Neuronal stem cell (in vitro differentiated cells): ENCODE data around the gene CPXM2.

Experiments
- DNase-seq: peaks from one replicate; pipeline ENCODE4 v3.0.0-alpha.2; 2013; ENCODE audit warnings: low spot score
- H2AFZ ChIP-seq: one replicate; pipeline ENCODE4 v1.6.1; 2013; ENCODE audit warnings: mild to moderate bottlenecking, low read length, inconsistent platforms
- H2AK5ac ChIP-seq: 2 replicates; pipeline ENCODE4 v1.6.1; 2013; ENCODE audit warnings: low read depth, mild to moderate bottlenecking, inconsistent platforms, low read length, moderate library complexity, mixed read lengths
- H2BK120ac ChIP-seq: 2 replicates; pipeline ENCODE4 v1.6.1; 2013; ENCODE audit warnings: low read depth, mild to moderate bottlenecking, inconsistent platforms, low read length, moderate library complexity, mixed read lengths
- H2BK12ac ChIP-seq: one replicate; pipeline ENCODE4 v1.6.1; 2013; ENCODE audit warnings: low read length, inconsistent platforms
- H2BK15ac ChIP-seq: 2 replicates; pipeline ENCODE4 v1.6.1; 2013; ENCODE audit warnings: mild to moderate bottlenecking, low read length, inconsistent platforms, mixed read lengths
- H2BK5ac ChIP-seq: one replicate; pipeline ENCODE4 v1.6.1; 2013; ENCODE audit warnings: inconsistent platforms, mild to moderate bottlenecking, low read length, moderate library complexity
- H3K14ac ChIP-seq: one replicate; pipeline ENCODE4 v1.6.1; 2013; ENCODE audit warnings: low read length, inconsistent platforms
- H3K18ac ChIP-seq: 2 replicates; pipeline ENCODE4 v1.6.1; 2013; ENCODE audit warnings: low read length, inconsistent platforms
- H3K23ac ChIP-seq: 2 replicates; pipeline ENCODE4 v1.6.1; 2013; ENCODE audit warnings: low read depth, mild to moderate bottlenecking, mixed read lengths, low read length, inconsistent platforms; ENCODE audit not compliant: poor library complexity
- H3K27ac ChIP-seq: replicated peaks from 3 replicates; pipeline ENCODE4 v1.5.1; 2013; ENCODE audit warnings: low read length, inconsistent platforms
- H3K27me3 ChIP-seq, 3 experiments: 2 replicates each; pipeline ENCODE4 v1.6.1; 2013; ENCODE audit warnings: low read length in 3 of 3, mild to moderate bottlenecking in 2 of 3, inconsistent platforms in 1 of 3, low read depth in 1 of 3, mixed read lengths in 1 of 3, moderate library complexity in 1 of 3; ENCODE audit not compliant: control insufficient read depth in 3 of 3, insufficient read depth in 3 of 3
- H3K36me3 ChIP-seq, 2 donors: replicated peaks in 1 of 2; 2 replicates each; pipeline ENCODE4 v1.6.1; 2013; ENCODE audit warnings: low read length in 2 of 2; ENCODE audit not compliant: control insufficient read depth in 2 of 2, insufficient read depth in 2 of 2
- H3K4ac ChIP-seq: 2 replicates; pipeline ENCODE4 v1.6.1; 2013; ENCODE audit warnings: inconsistent platforms, mild to moderate bottlenecking, low read length, moderate library complexity
- H3K4me1 ChIP-seq, 2 donors: 1 replicate in 1 of 2; 2 replicates in 1 of 2; pipeline ENCODE4 v1.6.1; 2013; ENCODE audit warnings: low read length in 2 of 2, low read depth in 1 of 2; ENCODE audit not compliant: control insufficient read depth in 2 of 2, insufficient read depth in 1 of 2
- H3K4me2 ChIP-seq: one replicate; pipeline ENCODE4 v1.6.1; 2013; ENCODE audit warnings: mild to moderate bottlenecking, low read length, inconsistent platforms; ENCODE audit not compliant: insufficient read depth, poor library complexity, severe bottlenecking
- H3K4me3 ChIP-seq, 2 donors: 2 replicates each; pipeline ENCODE4 v1.5.1; 2013; ENCODE audit warnings: low read length in 2 of 2, mild to moderate bottlenecking in 2 of 2, inconsistent platforms in 1 of 2, moderate library complexity in 1 of 2
- H3K79me1 ChIP-seq: one replicate; pipeline ENCODE4 v1.6.1; 2013; ENCODE audit warnings: low read depth, mild to moderate bottlenecking, inconsistent platforms, low read length, moderate library complexity
- H3K9ac ChIP-seq: one replicate; pipeline ENCODE4 v1.6.1; 2013; ENCODE audit warnings: mild to moderate bottlenecking, low read depth, low read length, inconsistent platforms; ENCODE audit not compliant: poor library complexity
- H3K9me3 ChIP-seq, 2 donors: replicated peaks in 1 of 2; 2 replicates each; pipeline versions ENCODE3 to v1.6.1; 2013; ENCODE audit warnings: low read length in 2 of 2, mild to moderate bottlenecking in 2 of 2, inconsistent platforms in 1 of 2, low read depth in 1 of 2, mixed read lengths in 1 of 2, moderate library complexity in 1 of 2; ENCODE audit not compliant: control insufficient read depth in 2 of 2, insufficient read depth in 1 of 2
- H4K8ac ChIP-seq: one replicate; pipeline ENCODE4 v1.6.1; 2013; ENCODE audit warnings: low read depth, mild to moderate bottlenecking, inconsistent platforms, low read length, moderate library complexity
- H4K91ac ChIP-seq: one replicate; pipeline ENCODE4 v1.6.1; 2013; ENCODE audit warnings: low read length, low read depth, mild to moderate bottlenecking, inconsistent platforms; ENCODE audit not compliant: poor library complexity
- WGBS, 2 donors: extraction: QIAGEN DNeasy Blood & Tissue Kit; methylation state at CpG; one replicate each; pipeline ENCODE4 v1.1.7; 2013; ENCODE audit warnings: missing lambda C conversion rate in 2 of 2, mixed read lengths in 1 of 2; ENCODE audit not compliant: insufficient read length in 2 of 2, insufficient replicate concordance in 1 of 2; ENCODE audit errors: extremely low coverage in 2 of 2; 5-methylcytosine and 5-hydroxymethylcytosine counted together

The CPXM2 gene

GRCh38 chr10:123935680-123936079, 44.1 kb upstream of the CPXM2 start:
- Histone ChIP-seq H3K4me3 (peak overlapping the region in 1 of 2 donors; percentile 14), H3K4me1 (peaks cover 0 to 7% of the 10 kb centered on the region in 2 donors), H3K4me2 (no peak overlapping the region), H2BK5ac (no peak overlapping the region), H3K18ac (no peak overlapping the region), H3K27me3 (no peaks in the 10 kb centered on the region), H3K9me3 (peaks cover 0 to 8% of the 10 kb centered on the region in 2 donors), H3K4ac (no peak overlapping the region), H3K14ac (no peak overlapping the region), H2BK12ac (no peak overlapping the region), H3K27ac (no peak overlapping the region), H3K36me3 (no peaks in the 10 kb centered on the region), H2AK5ac (no peak overlapping the region), H4K91ac (no peak overlapping the region), H2BK120ac (no peak overlapping the region), H2AFZ (no peak overlapping the region), H3K23ac (no peak overlapping the region), H3K79me1 (peaks cover 2% of the 10 kb centered on the region), H2BK15ac (no peak overlapping the region), H3K9ac (no peak overlapping the region), H4K8ac (no peak overlapping the region)
- DNase-seq, result no peak
- WGBS, 2 donors, result no CpG with 5 or more reads among the region's 2 CpGs

DNA sequence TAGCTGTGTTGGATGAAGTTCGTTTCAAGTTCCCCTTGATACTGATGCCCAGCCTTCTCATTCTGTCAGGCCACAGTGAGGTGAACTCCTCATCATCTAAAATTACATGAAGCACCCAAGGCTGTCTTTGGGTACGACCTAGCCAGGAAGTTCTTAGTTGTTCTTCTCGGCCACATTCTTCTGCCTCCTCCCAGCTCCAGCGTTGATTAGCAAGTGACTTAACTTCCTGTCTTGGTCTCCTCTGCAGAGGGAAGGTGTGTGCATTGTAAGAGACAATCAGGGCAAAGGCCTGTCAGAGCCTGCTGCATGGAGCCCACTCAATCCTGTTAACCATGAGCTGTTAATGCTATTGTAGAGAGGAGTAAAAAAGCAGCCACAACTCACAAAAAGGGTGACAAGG, 43.2 kb upstream of the CPXM2 start:
- Histone ChIP-seq H3K27me3 (no peaks in the 10 kb centered on the region), H3K9me3 (peaks cover 0 to 11% of the 10 kb centered on the region in 2 donors), H3K9ac (no peak overlapping the region), H2BK5ac (no peak overlapping the region), H2BK120ac (no peak overlapping the region), H3K4me3 (no peak overlapping the region), H2AK5ac (no peak overlapping the region), H3K36me3 (no peaks in the 10 kb centered on the region), H4K91ac (no peak overlapping the region), H3K27ac (no peak overlapping the region), H3K79me1 (peaks cover 2% of the 10 kb centered on the region), H2BK12ac (no peak overlapping the region), H2BK15ac (no peak overlapping the region), H3K14ac (no peak overlapping the region), H3K4me1 (peaks cover 0 to 7% of the 10 kb centered on the region in 2 donors), H4K8ac (no peak overlapping the region), H3K18ac (no peak overlapping the region), H3K4me2 (no peak overlapping the region), H3K4ac (no peak overlapping the region), H2AFZ (no peak overlapping the region), H3K23ac (no peak overlapping the region)
- no peak for DNase-seq
- WGBS, 2 donors, result no CpG with 5 or more reads among the region's 4 CpGs

DNA sequence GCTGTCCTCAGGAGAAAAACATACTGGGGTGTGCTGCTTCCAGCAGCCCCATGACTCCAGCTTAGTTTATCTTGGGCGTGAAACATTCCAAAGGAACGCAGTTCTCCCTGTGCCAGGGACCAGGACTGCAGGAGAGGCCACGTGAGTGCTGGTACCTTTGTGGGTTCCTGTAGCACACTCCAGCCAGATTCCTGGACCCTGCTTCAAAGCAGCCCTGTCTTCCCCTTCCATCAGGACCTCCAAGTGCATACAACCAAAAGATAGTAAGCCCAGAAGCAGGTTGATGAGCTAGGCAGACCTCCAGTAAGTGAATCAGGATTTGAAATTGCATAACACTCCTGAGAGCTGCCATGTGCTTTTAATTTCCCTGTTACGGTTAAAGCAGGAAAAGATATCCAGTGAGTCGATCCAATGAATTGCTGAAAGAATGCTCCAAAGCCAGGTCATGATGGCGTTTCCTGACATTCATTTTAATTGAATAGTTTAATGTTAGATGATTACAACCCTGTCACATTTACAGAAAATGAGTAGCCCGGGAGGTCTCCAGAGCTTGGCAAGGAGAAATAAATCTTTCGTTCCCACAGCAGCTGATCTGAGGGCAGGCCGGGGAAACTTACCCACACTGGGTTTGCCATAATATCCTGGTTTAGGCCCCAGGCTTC, 38.9 kb upstream of the CPXM2 start:
- Histone ChIP-seq H2BK12ac (no peak overlapping the region), H3K9me3 (peaks cover 0 to 18% of the 10 kb centered on the region in 2 donors), H2BK15ac (no peak overlapping the region), H2AFZ (no peak overlapping the region), H2AK5ac (no peak overlapping the region), H2BK5ac (no peak overlapping the region), H3K18ac (no peak overlapping the region), H3K9ac (no peak overlapping the region), H3K4me1 (no peaks in the 10 kb centered on the region), H4K8ac (no peak overlapping the region), H3K4me2 (no peak overlapping the region), H3K14ac (no peak overlapping the region), H2BK120ac (no peak overlapping the region), H4K91ac (no peak overlapping the region), H3K27me3 (no peaks in the 10 kb centered on the region), H3K79me1 (peaks cover 2% of the 10 kb centered on the region), H3K36me3 (no peaks in the 10 kb centered on the region), H3K4ac (no peak overlapping the region), H3K4me3 (no peak overlapping the region), H3K27ac (no peak overlapping the region), H3K23ac (no peak overlapping the region)
- no peak for DNase-seq
- WGBS, 2 donors, result no CpG with 5 or more reads among the region's 9 CpGs

- Histone ChIP-seq H2BK15ac (no peak overlapping the region), H3K4me2 (no peak overlapping the region), H3K79me1 (peaks cover 2% of the 10 kb centered on the region), H3K9ac (no peak overlapping the region), H3K4me3 (no peak overlapping the region), H3K27me3 (no peaks in the 10 kb centered on the region), H2BK5ac (no peak overlapping the region), H3K23ac (no peak overlapping the region), H3K27ac (no peak overlapping the region), H2BK12ac (no peak overlapping the region), H3K36me3 (no peaks in the 10 kb centered on the region), H2AFZ (no peak overlapping the region), H3K14ac (no peak overlapping the region), H2BK120ac (no peak overlapping the region), H3K4me1 (no peaks in the 10 kb centered on the region), H3K9me3 (peaks cover 0 to 18% of the 10 kb centered on the region in 2 donors), H4K8ac (no peak overlapping the region), H3K18ac (no peak overlapping the region), H4K91ac (no peak overlapping the region), H2AK5ac (no peak overlapping the region), H3K4ac (no peak overlapping the region)
- no peak for DNase-seq
- WGBS, 2 donors, result no CpG with 5 or more reads among the region's 7 CpGs
Observed at GRCh38 chr10:123929791-123930190, 38.2 kb upstream of the CPXM2 start.
